HepG2 (cell line): ENCODE measurements around the gene GRPEL2. TPM values are rescaled to one million over a fixed set of nuclear protein-coding genes. Genes with fewer than 3 reads are reported as not detected.

Source experiments
- ADNP ChIP-seq: sonication (generic); formaldehyde crosslinking; IDR thresholded peaks from 2 replicates; pipeline ENCODE4 v1.4.0; 2020; ENCODE audit warnings: missing genetic modification reagents
- ARHGAP35 ChIP-seq: sonication (generic); formaldehyde crosslinking; IDR thresholded peaks from 2 replicates; pipeline ENCODE4 v1.9.0; 2022; ENCODE audit warnings: mild to moderate bottlenecking, inconsistent platforms, moderate library complexity, missing genetic modification reagents, borderline replicate concordance
- BORCS8-MEF2B ChIP-seq: sonication (generic); formaldehyde crosslinking; IDR thresholded peaks from 2 replicates; pipeline ENCODE4 v1.8.0; 2022; ENCODE audit warnings: mild to moderate bottlenecking, missing genetic modification reagents
- BRF2 ChIP-seq: sonication (generic); formaldehyde crosslinking; IDR thresholded peaks from 2 replicates; pipeline ENCODE4 v1.8.1; 2022; ENCODE audit warnings: mild to moderate bottlenecking, missing genetic modification reagents
- DMAP1 ChIP-seq: IDR thresholded peaks from 2 replicates; pipeline ENCODE4 v1.6.1; 2016
- DRAP1 ChIP-seq: IDR thresholded peaks from 2 replicates; pipeline ENCODE4 v1.6.1; 2016; ENCODE audit warnings: missing genetic modification reagents, missing compliant biosample characterization
- E2F5 ChIP-seq: sonication (generic); formaldehyde crosslinking; conservative IDR thresholded peaks from 2 replicates; pipeline ENCODE4 v1.4.0; 2020; ENCODE audit warnings: missing genetic modification reagents
- IKZF1 ChIP-seq: fragments of 450-650 bp; IDR thresholded peaks from 2 replicates; pipeline ENCODE4 v1.7.1; 2016
- MBD4 ChIP-seq: IDR thresholded peaks from 2 replicates; pipeline ENCODE4 v1.6.1; 2012; ENCODE audit warnings: low read length, inconsistent platforms, borderline replicate concordance
- PLSCR1 ChIP-seq: sonication (generic); formaldehyde crosslinking; IDR thresholded peaks from 2 replicates; pipeline ENCODE4 v1.5.0; 2020; ENCODE audit warnings: missing genetic modification reagents, mild to moderate bottlenecking, borderline replicate concordance
- RFXANK ChIP-seq: IDR thresholded peaks from 2 replicates; pipeline ENCODE4 v1.6.1; 2016
- SPEN ChIP-seq: sonication (generic); formaldehyde crosslinking; IDR thresholded peaks from 2 replicates; pipeline ENCODE4 v1.5.1; 2020; ENCODE audit warnings: low read depth, mild to moderate bottlenecking, missing genetic modification reagents
- UBTF ChIP-seq: sonication (generic); formaldehyde crosslinking; IDR thresholded peaks from 2 replicates; pipeline ENCODE4 v1.4.0; 2020; ENCODE audit warnings: mild to moderate bottlenecking, missing genetic modification reagents
- XBP1 ChIP-seq: sonication (generic); formaldehyde crosslinking; IDR thresholded peaks from 2 replicates; pipeline ENCODE4 v1.5.0; 2020; ENCODE audit warnings: missing genetic modification reagents
- ZBTB1 ChIP-seq: sonication (generic); formaldehyde crosslinking; IDR thresholded peaks from 2 replicates; pipeline ENCODE4 v1.4.0; 2020; ENCODE audit warnings: missing genetic modification reagents, borderline replicate concordance
- ZBTB2 ChIP-seq: sonication (generic); formaldehyde crosslinking; IDR thresholded peaks from 2 replicates; pipeline ENCODE4 v1.8.0; 2022; ENCODE audit warnings: low read depth, missing genetic modification reagents
- ZFP90 ChIP-seq: sonication (generic); formaldehyde crosslinking; IDR thresholded peaks from 2 replicates; pipeline ENCODE4 v1.8.0; 2022; ENCODE audit warnings: missing genetic modification reagents, mild to moderate bottlenecking, inconsistent platforms, borderline replicate concordance
- ZMAT5 ChIP-seq: sonication (generic); formaldehyde crosslinking; IDR thresholded peaks from 2 replicates; pipeline ENCODE4 v1.5.0; 2020; ENCODE audit warnings: mild to moderate bottlenecking, low read depth, missing genetic modification reagents, borderline replicate concordance
- ZNF17 ChIP-seq: sonication (generic); formaldehyde crosslinking; IDR thresholded peaks from 2 replicates; pipeline ENCODE4 v1.5.0; 2020; ENCODE audit warnings: mild to moderate bottlenecking, missing genetic modification reagents
- ZNF296 ChIP-seq: sonication (generic); formaldehyde crosslinking; conservative IDR thresholded peaks from 2 replicates; pipeline ENCODE4 v1.5.0; 2020; ENCODE audit warnings: mild to moderate bottlenecking, missing genetic modification reagents
- ZNF674 ChIP-seq: sonication (generic); formaldehyde crosslinking; IDR thresholded peaks from 2 replicates; pipeline ENCODE4 v1.5.0; 2020; ENCODE audit warnings: low read depth, mild to moderate bottlenecking, missing genetic modification reagents
- ZNF724P ChIP-seq: sonication (generic); formaldehyde crosslinking; IDR thresholded peaks from 2 replicates; pipeline ENCODE4 v1.8.0; 2022; ENCODE audit warnings: missing genetic modification reagents, borderline replicate concordance
- ZNF746 ChIP-seq: sonication (generic); formaldehyde crosslinking; IDR thresholded peaks from 2 replicates; pipeline ENCODE4 v1.8.0; 2022; ENCODE audit warnings: mild to moderate bottlenecking, missing genetic modification reagents
- ZNF841 ChIP-seq: sonication (generic); formaldehyde crosslinking; IDR thresholded peaks from 2 replicates; pipeline ENCODE4 v1.8.1; 2023; ENCODE audit warnings: missing genetic modification reagents, borderline replicate concordance
- polyA plus RNA-seq, 8 experiments: library from polyadenylated mRNA; depleted of rRNA in 3 of 8; stranded (reverse) in 7 of 8; unstranded in 1 of 8; fragments of >200 nt; fragmentation: Illumina TruSeq in 4 of 8; extraction: Trizol in 4 of 8; gene quantifications; 2 replicates each; pipeline versions ENCODE4 v1.2.1 to v1.2.3, GENCODE V29; 2011 to 2016; ENCODE audit warnings: low read depth in 4 of 8, missing spikeins in 1 of 8, mixed read lengths in 1 of 8; ENCODE audit not compliant: insufficient read depth in 1 of 8
- total RNA-seq, 5 experiments: library from RNA; depleted of rRNA; stranded (reverse); fragments of >200 nt; fragmentation: Illumina TruSeq; extraction: Trizol; gene quantifications; 2 replicates each; pipeline ENCODE4 v1.2.3, GENCODE V29; 2016; ENCODE audit warnings: low read depth in 1 of 5

The GRPEL2 gene
- total and polyA plus RNA-seq, 2 of the 13 experiments (the other 11 are each of a cell fraction or from before 2014, with no cell fraction given): 13.1 to 16.6 TPM

GRCh38 chr5:149367249-149367971, 22.1 kb downstream of the GRPEL2 start (continued):
- no peak for TF ChIP-seq ZFP90 (CRISPR knock-in tag)
- TF ChIP-seq DMAP1 (CRISPR knock-in tag): no peak
- TF ChIP-seq DRAP1 (CRISPR knock-in tag): no peak
- no peak for TF ChIP-seq RFXANK (CRISPR knock-in tag)
- TF ChIP-seq BRF2 (CRISPR knock-in tag): no peak
- no peak for TF ChIP-seq IKZF1
- no peak for TF ChIP-seq ZBTB2 (CRISPR knock-in tag)
- TF ChIP-seq BORCS8-MEF2B (CRISPR knock-in tag): peak; percentile 35; the same call in 1 of the 2 replicates
- TF ChIP-seq E2F5: no peak
- no peak for TF ChIP-seq ADNP (CRISPR knock-in tag)
- no peak for TF ChIP-seq ZNF296 (CRISPR knock-in tag)
- TF ChIP-seq ZBTB1: no peak
- no peak for TF ChIP-seq ZNF746
- no peak for TF ChIP-seq PLSCR1
- peak; percentile 37; the same call in 1 of the 2 replicates for TF ChIP-seq ZNF724P (CRISPR knock-in tag)
- TF ChIP-seq ZNF674 (CRISPR knock-in tag): no peak
- TF ChIP-seq ZNF17 (CRISPR knock-in tag): no peak
- no peak for TF ChIP-seq UBTF (CRISPR knock-in tag)
- no peak for TF ChIP-seq MBD4
- no peak for TF ChIP-seq ARHGAP35 (CRISPR knock-in tag)
- TF ChIP-seq ZMAT5 (CRISPR knock-in tag): no peak
- peak; percentile 43; the same call in 1 of the 2 replicates for TF ChIP-seq SPEN (CRISPR knock-in tag)
- TF ChIP-seq XBP1 (CRISPR knock-in tag): no peak
- no peak for TF ChIP-seq ZNF841 (CRISPR knock-in tag)
